ENCODE data around the gene COBL.

- no peak for TF ChIP-seq CTCF (conservative IDR thresholded peaks at IDR 0.05; ENCODE audit: low read length)
- TF ChIP-seq EZH2phosphoT487 (IDR thresholded peaks at IDR 0.05; ENCODE audit: borderline replicate concordance): no peak
Observed at GRCh38 chr7:51033727-51034520, 282.7 kb downstream of the COBL start.

Measured in Loucy (cell line).